Fibroblast of the aortic adventitia (primary cell): ENCODE data around the gene CCNE1. TPM values are rescaled to one million over a fixed set of nuclear protein-coding genes. Genes with fewer than 3 reads are reported as not detected.

Experiments used
- DNase-seq: peaks from one replicate; pipeline ENCODE4 v3.0.0-alpha.2; 2010; ENCODE audit warnings: low read depth
- H3K4me3 ChIP-seq: 2 replicates; pipeline ENCODE4 v1.5.1; 2011; ENCODE audit warnings: low read depth, mild to moderate bottlenecking, control low read depth, low read length, moderate library complexity
- CTCF ChIP-seq: IDR thresholded peaks from 2 replicates; pipeline ENCODE4 v1.5.1; 2011; ENCODE audit warnings: mild to moderate bottlenecking, low read length, control low read depth, inconsistent platforms; ENCODE audit not compliant: insufficient read depth
- total RNA-seq: library from RNA; depleted of rRNA; stranded (reverse); fragments of >200 nt; gene quantifications from 2 replicates; pipeline ENCODE4 v1.2.3, GENCODE V29; 2012; ENCODE audit warnings: low replicate concordance

Gene CCNE1
- total RNA-seq, 1 donor: 5.6 TPM

DNA sequence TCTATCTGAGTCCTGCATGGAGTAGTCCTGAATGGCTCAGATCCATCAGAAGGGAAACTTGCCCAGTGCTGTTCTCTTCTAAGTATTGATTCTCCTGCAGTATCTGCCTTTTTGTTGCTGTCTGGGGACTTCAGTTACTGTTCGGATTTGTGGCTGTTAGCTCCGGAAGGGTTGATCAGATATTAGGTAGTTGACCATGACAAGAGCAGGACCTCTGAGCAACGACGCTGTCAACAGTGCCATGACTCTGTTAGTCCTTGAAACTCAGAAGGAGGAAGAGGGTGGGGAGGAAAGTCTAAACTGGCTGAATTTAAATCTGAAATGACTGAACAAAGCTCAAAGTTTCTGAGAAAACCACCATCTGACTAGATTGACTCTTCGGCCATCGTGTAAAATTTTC is 42.2 kb downstream of the CCNE1 start:
- DNase-seq: no peak
- H3K4me3 ChIP-seq: no peak overlapping the region
- no peak for TF ChIP-seq CTCF

DNA sequence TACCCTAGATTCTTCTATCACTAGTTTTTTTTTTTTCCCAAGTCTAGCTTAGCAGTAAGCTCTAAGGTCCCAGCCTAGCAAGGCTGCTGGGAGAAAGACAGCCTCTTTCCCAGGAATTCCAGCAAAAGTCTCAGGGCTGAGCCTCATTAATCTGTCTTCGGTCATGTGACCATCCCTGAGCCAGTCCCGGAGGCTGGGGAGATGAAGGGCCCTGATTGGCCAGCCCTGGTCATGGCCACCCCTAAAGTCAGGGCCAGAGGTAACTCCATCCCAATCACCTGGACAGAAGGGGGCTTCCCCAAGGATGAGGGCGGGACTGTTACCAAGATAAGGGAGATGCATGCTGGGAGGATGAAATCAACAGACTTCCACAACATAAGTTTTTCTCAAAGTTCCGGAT is 43.3 kb downstream of the CCNE1 start:
- TF ChIP-seq CTCF: no peak
- no peak overlapping the region for H3K4me3 ChIP-seq
- DNase-seq: no peak

- H3K4me3 ChIP-seq: no peak overlapping the region
- no peak for DNase-seq
- no peak for TF ChIP-seq CTCF
Measured at GRCh38 chr19:29855741-29856500, 44.1 kb downstream of the CCNE1 start.

DNA sequence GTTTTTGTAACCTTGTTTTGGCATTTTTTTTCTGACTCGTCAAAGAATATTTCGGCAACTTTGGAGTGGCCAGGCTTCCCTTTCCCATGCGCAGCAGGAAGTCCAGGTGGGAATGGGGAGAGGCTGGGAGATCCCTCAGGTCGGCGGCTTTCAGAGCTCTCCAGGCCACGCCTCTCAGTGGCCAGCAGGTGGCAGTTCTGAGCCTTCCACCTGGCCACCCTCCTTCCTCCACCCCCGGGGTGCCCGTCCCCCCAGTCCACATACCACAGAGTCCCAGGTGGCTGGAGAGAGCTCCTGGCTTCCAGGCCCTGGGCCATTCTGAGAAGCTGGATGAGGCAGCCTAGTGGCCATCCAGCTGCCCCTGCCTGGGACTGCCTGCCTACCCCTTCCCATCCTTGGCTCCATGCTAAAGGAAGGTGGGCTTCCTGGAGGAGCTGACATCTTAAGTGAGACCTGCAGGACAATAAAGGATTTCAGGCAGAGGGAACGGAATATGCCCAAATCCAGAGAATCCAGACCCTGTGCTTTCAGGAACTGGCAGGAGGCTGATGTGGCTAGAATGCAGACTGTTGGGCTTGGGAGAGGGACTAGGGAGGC is 46.3 kb downstream of the CCNE1 start:
- peak; percentile 48 for TF ChIP-seq CTCF
- DNase-seq: no peak
- no peak overlapping the region for H3K4me3 ChIP-seq

DNA sequence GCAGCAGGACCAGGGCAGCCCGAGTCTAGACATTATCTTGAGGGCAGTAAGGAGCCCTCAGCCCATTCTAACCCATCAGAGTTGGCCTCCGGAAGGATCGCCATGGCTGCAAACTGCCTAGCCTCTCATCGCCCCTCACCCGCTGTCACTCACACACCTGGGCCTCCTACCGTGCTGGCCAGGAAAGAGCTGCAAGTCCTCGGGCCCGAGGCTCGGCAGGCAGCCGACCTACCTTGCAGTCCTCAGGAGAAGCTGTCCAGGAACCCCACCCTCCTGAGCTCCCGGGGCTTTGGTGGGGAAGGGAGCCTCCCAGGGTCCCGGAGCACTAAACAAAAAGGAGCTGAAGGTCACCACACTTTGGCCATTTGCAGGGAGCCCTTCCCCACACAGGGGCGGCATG is 46.8 kb downstream of the CCNE1 start:
- no peak for DNase-seq
- TF ChIP-seq CTCF: no peak
- H3K4me3 ChIP-seq: no peak overlapping the region

DNA sequence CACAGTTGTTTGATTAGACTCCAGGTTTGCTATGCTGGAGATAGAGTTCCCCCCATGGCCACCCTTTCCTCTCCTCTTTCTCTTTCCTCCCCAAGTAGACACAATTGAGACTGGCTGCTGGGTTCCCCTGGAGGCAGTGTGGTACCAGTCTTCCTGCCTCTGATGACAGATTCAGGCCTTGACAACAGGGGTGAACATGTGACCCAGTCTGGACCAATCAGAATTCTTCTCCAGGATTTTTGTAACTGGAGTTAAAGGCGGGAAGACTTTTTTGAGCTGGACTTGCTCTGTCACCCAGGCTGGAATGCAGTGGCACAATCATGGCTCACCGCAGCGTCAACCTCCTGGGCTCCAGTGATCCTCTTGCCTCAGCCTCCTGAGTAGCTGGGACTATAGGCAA is 48.7 kb downstream of the CCNE1 start:
- DNase-seq: no peak
- no peak overlapping the region for H3K4me3 ChIP-seq
- no peak for TF ChIP-seq CTCF

GRCh38 chr19:29861574-29861973 is 49.8 kb downstream of the CCNE1 start:
- no peak for TF ChIP-seq CTCF
- no peak overlapping the region for H3K4me3 ChIP-seq
- DNase-seq: no peak
